GM18508 (cell line): Measurements from ENCODE around the gene CUBN.

Source experiments
- ATAC-seq: cut with Tn5 transposase; IDR thresholded peaks from one replicate; pipeline ENCODE4 v1.9.1; 2021; ENCODE audit warnings: moderate number of reproducible peaks; ENCODE audit not compliant: insufficient read depth, unreplicated experiment

CUBN gene

DNA sequence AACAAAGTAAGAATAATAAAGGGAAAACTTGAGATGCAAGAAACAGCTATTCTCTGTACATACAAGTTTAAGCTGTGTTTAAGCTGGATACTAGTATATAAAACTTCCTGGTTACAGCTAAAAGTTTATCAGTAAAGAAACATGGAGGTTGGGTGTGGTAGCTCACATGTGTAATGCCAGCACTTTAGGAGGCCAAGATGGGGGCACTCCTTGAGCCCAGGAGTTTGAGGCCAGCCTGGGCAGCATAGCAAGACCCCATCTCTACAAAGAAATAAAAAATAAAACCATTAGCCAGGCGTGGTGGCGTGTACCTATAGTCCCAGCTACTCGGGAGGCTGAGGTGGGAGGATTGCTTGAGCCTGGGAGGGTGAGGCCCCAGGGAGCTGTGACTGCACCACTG is 315.6 kb downstream of the CUBN start:
- no peak for ATAC-seq

DNA sequence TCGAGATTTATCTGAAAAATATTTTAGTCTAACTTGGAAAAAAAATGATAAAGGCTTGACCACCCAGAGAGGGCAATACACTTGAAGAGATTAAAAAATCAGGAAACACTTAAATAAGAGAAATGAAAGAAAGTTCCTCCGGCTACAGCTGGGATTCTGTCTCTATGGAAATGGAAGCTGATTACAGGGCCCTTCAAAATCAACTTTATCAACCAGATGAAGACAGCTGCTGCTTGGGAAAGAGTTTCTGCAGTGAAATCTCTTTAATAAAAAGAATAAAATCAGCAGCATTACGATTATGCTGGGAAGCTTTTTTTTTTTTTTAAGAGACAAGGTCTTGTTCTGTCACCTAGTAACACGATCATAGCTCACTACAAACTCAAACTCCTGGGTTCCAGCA is 316.9 kb downstream of the CUBN start:
- ATAC-seq = no peak

DNA sequence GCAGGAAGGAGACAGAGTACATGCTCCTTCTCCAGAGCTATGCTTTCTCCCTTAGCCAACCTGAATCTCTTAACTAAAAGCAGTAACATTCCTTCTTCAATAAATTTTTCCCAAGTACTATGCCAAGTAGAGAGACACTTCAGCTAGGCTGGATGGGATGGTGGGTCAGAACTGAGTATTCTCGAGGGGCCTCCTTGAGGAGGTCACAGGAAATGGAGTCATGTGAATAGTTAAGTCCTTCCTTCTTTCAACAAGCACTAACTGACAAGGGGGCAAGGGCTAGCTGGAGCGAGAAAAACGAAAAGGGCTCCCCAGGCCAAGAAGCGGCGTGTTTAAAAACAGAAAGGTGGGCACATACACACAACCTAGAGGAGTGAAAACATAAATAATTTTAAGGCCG is 317.8 kb downstream of the CUBN start:
- ATAC-seq = no peak

DNA sequence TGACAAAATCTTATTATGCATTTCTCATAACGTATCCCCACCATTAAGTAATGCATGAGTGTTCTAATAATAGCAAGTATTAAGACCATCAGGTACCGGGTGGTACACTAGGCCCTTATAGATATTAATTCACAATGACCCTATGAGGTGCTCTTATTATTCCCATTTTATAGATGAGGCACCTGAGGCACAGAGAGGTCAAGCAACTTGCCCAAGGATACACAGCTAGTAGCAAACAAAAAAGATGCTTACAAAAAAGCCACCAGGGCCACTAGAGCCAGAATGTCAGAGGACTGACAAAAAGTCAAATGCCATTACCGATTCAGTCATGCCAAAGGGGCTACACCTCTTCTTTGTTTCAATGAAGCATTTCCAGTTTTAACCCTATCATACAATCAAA is 318.3 kb downstream of the CUBN start:
- no peak for ATAC-seq

DNA sequence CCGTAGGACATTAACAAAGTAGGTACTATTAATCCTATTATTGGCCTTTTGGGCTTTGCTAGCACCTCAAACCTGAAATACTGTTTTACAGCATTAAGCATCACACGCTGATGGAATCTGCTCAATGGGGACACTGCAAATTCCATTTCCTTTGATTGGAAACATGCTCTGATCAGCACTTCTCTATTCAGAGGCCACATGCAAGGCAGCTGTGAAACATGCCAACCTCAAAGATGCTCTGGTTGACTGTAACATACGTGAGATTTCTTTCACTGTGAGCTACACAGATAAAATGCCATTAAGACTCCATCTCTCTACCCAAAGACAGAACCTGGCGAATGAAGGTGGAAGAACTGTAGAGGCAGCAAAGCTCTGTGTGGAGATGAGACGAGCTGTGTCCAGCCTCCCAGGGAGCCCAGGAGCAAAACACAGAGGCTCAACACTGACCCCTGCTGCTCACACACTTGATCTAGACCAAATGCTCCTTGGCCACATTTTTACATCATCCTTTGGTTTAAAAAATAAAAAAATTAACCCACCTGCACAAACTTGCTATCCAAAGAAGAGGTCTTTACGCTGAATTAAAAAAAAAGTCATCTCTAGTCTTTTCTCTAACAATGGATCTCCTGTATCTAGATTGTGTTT is 320.4 kb downstream of the CUBN start:
- ATAC-seq = peak; percentile 62

DNA sequence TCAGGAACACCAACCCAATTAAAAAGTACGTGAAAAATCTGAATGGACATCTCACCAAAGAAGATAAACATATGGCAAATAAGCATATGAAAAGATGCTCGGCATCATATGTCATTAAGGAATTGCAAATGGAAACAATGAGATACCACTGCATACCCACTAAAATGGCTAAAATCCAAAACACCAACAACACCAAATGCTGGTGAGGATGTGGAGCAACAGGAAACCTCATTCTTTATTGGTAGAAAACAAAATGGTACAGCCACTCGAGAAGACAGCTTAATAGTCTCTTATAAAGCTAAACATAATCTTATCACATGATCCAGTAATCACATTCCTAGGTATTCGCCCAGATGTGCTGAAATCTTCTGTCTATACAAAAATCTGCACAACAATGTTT is 325.5 kb downstream of the CUBN start:
- ATAC-seq = no peak

DNA sequence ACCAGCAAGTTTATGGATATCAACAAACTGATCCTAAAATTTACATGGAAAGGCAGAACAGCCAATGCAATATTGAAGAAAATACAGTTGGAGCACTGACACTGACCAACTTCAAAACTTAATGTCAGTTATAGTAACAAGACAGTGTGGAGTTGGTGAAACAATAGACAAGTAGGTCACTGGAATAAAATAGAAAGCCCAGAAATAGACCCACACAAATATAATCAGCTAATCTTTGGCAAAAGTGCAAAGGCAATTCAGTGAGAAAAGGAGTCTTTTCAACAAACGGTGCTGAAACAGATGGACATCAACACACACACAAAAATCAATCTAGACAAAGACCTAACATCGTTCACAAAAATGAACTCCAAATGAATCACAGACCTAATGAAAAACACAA is 326.1 kb downstream of the CUBN start:
- ATAC-seq = no peak

DNA sequence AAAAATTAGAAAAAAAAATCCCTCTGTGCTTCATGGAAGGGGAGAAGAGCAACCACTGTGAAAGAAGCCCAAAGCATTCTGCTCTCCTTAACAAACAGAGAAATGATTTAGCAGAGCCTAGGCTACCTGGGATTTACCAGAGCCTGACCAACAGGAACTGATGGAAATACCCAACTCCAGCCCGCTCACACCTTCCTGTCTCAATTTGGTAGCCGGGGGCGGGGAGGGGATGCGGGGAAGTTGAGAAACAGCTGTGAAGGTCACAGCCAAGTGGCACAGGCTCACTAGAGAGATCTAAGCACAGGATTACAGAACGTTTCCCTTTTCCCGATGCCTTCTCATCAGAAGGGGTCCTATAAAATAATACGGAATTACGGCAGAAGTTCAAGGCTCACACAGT is 330.0 kb downstream of the CUBN start:
- peak; percentile 74 for ATAC-seq

DNA sequence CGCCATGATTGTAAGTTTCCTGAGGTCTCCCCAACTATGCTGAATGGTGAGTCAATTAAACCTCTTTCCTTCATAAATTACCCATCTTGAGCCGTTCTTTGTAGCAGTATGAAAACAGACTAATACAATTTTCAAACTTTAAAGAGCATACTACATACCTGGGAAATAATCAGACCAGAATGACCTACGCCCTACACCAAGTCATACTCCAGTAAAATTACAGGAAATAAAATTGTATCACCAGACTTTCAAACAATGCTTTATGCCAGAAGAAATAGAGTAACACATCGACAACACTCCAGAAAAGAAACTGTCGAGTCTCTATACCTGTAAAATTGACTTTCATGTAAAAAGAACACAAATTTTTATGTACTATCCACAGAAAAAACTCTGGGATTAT is 331.0 kb downstream of the CUBN start:
- ATAC-seq = no peak

DNA sequence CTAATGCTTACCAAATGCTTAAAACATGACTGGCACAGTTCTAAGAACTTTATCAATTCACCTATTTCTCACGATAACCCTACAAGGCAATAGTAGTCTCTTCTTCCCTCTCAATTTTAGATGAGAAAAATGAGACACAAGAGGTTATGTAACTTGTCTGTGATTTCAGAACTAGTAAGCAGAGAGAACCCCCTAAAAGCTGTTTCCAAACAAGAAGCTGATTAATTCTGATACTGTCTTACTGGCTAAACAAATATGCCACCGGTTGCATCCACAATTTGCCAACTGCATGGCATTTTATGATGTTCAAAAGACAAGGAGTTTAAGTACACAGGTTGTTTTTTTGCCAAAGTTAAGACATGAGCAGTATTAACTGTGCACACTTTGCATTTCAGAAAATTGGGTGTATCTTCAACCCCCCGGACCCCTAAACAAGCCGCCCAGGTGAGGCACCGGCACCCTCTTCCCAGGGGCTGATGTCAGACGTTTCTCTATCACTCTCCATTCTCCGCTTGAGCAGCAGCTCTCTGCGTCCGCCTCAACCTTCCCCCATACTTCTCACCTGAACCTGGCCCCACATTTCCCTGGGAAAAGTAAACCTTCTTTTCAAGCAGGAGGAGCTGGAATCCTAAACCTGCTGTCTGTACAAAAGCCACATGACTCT is 334.1 kb downstream of the CUBN start:
- ATAC-seq = no peak

DNA sequence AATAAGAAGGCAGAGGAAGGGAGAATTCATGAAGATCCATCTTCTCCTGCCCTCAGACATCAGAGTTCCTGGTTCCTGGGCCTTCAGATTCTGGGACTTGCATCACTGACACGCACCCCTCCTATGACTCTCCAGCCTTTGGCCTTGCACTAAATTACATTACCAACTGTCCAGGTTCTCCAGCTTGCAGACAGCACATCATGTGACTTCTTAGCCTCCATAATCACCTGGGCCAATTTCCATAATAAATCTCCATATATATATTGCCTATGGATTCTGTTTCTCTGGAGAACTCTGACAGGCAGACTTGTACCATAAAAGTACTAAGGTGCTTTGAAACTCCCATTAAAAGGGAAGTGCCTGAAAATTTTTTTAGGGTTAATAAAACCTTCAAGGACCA is 335.6 kb downstream of the CUBN start:
- ATAC-seq = no peak

DNA sequence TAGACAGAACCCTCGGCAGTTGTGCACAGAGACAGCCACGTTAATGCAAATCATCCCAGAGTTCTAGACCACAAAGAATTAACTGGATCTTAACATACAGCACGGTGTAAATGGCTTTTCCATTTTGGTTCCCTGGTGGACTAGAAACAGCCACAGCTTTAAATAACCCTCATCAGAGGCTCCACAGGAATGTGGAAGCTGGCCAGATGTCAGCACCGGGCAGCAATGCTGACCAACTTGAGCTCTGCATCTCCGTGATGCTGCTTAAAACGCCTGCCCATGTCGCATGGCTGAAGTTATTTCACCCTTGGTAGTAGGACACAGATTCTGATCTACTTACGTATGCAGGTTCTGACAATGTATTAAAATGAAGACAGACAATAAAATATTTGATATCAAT is 336.9 kb downstream of the CUBN start:
- no peak for ATAC-seq

DNA sequence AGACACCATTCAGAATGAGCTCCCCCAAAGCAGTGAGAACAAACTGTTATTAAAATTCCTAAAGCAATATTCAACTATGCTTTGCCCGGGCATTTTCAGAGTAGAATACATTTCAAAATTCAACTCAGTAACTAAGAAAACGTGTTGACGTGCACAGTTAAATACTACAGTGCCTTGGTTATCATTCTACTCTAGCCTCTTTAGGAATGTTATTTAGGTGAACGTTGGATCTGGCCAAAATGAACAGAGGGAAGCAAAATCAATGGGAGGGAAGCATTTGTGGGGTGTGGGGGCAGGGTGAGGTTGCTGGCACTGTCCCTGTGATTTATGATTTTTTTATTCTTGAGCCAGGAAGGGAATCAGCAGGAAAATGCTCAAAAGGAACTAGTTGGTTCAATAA is 339.8 kb downstream of the CUBN start:
- ATAC-seq = no peak

DNA sequence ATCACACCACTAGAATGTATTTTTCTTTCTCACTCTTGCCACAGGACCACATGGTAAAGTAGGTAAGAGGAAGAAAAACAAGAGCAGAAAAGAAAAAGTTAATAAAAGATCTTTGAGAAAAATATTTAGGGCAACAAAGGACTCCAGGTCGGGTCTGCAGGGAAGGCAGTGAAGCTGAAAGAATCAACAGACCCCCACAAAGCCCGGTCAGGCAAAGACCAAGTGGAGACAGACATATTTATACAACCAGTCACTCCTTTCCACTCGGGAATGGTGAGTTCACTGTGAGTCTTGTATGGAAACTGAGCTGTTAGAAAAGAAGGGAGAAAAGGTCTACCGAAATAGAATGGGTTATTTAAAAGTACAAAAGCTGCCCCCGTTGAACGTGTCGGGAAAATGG is 340.4 kb downstream of the CUBN start:
- ATAC-seq = no peak

DNA sequence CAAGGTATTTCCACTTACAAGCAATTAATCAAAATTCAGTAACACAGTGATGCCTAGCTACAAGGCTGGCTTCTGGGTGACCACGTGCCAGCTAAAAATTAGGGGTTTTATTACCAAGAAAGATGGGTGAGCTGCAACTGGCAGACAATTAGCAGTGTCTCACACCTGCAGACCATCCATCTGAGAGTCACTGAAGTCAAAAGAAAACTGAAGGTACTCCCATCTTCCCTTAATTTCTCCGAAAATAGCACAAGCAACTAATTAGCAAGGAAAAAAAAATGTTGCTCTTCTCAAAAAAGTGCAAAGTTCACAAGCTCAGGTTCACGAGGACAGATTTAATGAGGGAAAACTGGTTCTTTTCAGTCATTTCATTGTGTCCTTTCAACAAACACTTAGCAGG is 340.8 kb downstream of the CUBN start:
- ATAC-seq = no peak

DNA sequence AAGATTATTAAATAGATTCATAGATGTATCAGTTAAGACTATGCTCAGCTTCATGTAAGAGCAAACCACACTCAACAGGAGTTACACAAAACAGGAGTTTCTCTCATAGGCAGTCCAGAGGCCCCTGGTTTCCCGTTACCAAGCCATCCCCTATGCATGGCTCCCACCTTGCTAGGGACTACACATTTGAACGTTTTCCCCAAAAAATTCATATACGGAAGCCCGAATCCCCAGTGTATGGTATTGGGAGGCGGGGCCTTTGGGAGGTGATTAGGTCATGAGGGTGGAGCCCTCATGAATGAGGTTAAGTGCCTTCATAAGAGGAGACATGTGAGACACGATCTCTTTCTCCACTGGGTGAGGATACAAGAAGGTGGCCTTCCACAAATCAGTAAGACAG is 341.5 kb downstream of the CUBN start:
- peak; percentile 8 for ATAC-seq

DNA sequence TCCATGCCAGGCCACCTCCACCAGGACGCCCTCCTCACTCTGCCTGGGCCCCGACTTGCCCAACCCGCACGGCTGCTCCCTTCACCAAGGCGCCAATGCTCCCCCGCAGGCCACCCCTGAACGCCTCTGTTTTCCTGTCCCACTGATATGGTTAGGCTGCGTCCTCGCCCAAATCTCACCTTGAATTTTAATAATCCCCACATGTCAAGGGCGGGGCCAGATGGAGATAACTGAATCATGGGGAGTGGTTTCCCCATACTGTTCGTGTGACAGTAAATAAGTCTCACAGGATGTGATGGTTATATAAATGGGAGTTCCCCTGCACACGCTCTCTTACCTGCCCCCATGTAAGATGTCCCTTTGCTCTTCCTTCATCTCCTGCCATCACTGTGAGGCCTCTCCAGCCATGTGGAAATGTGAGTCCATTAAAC is 342.2 kb downstream of the CUBN start:
- ATAC-seq = peak; percentile 83

DNA sequence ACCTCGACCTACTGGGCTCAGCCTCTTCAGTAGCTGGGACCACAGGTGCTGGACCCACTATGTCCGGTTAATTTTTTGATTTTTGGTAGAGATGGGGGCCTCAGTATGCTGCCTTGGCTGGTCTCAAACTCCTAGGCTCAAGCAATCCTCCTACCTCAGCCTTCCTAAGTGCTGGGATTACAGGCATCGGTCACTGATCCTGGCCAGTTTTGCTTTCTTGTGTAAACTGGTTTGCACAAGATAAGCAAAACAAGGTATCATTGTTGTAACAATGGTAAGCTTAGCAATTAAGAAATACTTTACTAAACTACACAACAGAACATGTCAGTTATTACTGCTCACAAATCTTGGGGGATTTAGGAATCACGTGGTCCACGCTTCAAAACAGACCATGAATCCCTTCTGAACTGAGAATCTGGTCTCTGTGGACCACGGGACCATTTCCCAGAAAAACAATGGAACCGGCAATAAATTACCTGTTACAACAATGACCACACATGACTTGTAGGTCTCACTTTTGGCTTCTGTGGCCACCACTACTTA is 349.2 kb downstream of the CUBN start:
- no peak for ATAC-seq

DNA sequence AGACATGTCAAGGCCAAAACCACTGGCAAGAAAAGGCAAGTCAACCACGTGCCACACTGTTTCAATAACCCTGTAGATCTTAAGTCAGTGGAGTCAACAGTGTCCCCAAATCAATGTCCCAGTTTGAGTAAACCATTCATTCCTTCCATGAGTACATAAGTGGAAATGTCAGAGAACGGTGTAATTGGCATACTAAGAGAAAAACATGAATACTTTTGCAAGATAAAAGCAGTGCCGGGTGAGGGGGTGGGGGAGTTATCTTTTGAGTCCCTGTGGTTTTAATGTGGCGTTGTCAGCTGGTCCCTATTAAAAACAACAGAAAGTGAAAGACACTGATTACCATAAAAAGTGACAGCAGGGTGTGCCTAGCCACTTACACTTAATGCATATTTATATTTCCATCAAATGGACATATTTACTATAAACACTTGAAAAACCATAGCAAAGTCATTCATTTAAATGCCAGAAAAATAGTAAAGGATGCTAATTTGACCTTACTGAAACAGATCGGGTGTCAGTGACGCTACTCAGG is 350.2 kb downstream of the CUBN start:
- no peak for ATAC-seq

DNA sequence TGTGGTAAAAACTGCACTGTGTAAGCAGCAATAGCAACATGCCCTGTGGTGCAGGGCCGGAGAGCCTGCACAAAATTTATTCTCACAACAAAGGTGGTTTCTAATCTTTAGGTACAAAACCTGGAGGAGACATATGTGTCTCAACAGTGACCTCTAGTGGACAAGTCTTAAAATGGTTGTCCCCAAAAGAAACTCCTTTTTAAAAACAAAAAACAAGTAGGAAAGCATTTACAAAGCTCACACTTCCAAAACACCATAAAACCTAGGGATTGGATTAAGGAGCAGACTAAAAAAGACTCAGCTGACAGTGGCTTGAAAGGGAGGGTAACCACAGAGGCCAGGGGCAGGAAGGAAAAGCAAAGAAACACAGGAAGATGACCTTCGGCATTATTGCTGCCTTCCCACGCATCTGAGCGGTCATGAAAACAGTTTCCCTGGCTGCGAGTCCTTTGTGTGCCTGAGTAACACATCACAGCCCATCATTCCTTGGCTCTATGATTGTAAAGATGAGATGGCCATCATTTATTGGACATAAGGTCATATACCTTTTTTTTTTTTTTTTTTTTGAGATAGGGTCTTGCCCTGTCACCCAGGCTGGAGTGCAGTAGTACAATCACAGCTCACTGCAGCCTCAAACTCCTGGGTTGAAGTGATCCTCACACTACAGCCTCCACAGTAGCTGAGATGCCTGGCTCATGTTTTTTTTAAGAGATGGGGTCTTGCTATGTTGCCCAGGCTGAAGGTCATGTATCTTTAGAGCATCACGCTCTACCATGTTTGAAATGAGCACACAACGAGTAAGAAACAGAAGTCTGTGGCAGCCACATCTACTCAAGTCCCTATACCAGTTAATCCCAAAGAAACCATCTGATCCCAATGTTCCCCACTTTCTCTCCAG is 351.9 kb downstream of the CUBN start:
- ATAC-seq = no peak

DNA sequence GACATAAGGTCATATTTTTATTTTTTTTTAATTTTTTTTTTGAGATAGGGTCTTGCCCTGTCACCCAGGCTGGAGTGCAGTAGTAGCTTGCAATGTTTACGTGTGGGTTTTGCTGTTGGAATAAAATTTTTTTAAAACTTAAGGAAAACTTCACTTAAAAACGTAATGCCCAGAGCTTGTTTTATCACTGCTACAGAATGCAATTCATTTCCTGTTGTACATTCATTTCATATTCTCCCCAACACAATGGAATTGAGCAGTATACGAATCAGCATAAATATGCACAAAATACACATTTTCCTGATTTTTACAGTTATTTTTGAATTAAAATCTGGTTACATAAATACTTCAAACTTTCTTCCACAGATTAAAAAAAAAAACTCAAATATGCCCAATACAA is 352.7 kb downstream of the CUBN start:
- ATAC-seq = no peak
